Gastrocnemius medialis (tissue), 4 donors: ENCODE measurements around the gene CTSE. TPM values are rescaled to one million over a fixed set of nuclear protein-coding genes. Genes with fewer than 3 reads are reported as not detected.
"Not testable (repeated sequence)": the region's sequence is repeated elsewhere in the genome, so short reads cannot be mapped to it uniquely, and the experiment has no call there.

Source experiments
- ATAC-seq, 2 donors: fragments of 150-250 bp; one replicate each; pipeline ENCODE4 v1.9.1; 2016
- DNase-seq, 2 donors: peaks; one replicate each; pipeline ENCODE4 v3.0.0-alpha.2; 2019
- H3K27ac ChIP-seq, 4 donors: fragments of 200-600 bp; sonication (generic); 1 replicate in 1 of 4; 2 replicates in 3 of 4; pipeline ENCODE4 v1.5.1; 2016 to 2018; ENCODE audit warnings: mild to moderate bottlenecking in 2 of 4, moderate library complexity in 1 of 4
- H3K27me3 ChIP-seq, 3 donors: fragments of 200-600 bp; sonication (generic) in 2 of 3; 1 replicate in 1 of 3; 2 replicates in 2 of 3; pipeline versions ENCODE4 v1.5.1 to v1.6.0; 2016 to 2019; ENCODE audit warnings: mild to moderate bottlenecking in 1 of 3, moderate library complexity in 1 of 3
- H3K36me3 ChIP-seq, 2 donors: fragments of 200-600 bp; sonication (generic) in 1 of 2; one replicate each; pipeline ENCODE4 v1.5.1; 2017 to 2018
- H3K4me1 ChIP-seq, 2 donors: fragments of 200-600 bp; sonication (generic) in 1 of 2; one replicate each; pipeline ENCODE4 v1.5.1; 2016 to 2017; ENCODE audit warnings: mild to moderate bottlenecking in 2 of 2
- H3K4me3 ChIP-seq, 4 donors: fragments of 200-600 bp; sonication (generic) in 3 of 4; 1 replicate in 1 of 4; 2 replicates in 3 of 4; pipeline ENCODE4 v1.5.1; 2016 to 2019; ENCODE audit warnings: mild to moderate bottlenecking in 2 of 4
- H3K9me3 ChIP-seq, 3 donors: fragments of 200-600 bp; sonication (generic) in 2 of 3; 1 replicate in 1 of 3; 2 replicates in 2 of 3; pipeline ENCODE4 v1.5.1; 2016 to 2019
- POLR2A ChIP-seq, 2 donors: fragments of 450-650 bp; IDR thresholded peaks; one replicate each; pipeline ENCODE4 v1.6.1; 2017; ENCODE audit warnings: antibody characterized with exemption in 2 of 2, mild to moderate bottlenecking in 2 of 2, moderate library complexity in 2 of 2
- in situ Hi-C, 4 donors: fragments of 200-750 bp; cut with MboI; loops; one replicate each; pipeline versions ENCODE4 v1.15.0 to v1.8.0; 2017; ENCODE audit warnings: low sequenced_read_pairs in 4 of 4
- intact Hi-C: fragments of 100-400 bp; cut with DNase I; formaldehyde crosslinking; loops from one replicate; pipeline ENCODE4 v1.15.1; 2023; ENCODE audit warnings: low total_unique reads
- total RNA-seq, 4 donors: library from RNA; depleted of rRNA; stranded (reverse); fragments of >200 nt; gene quantifications; one replicate each; pipeline versions ENCODE4 v1.1.0 to v1.2.3, GENCODE V29; 2016
- TF ChIP-seq, protein P1 (sequence below), 5 experiments: fragments of 450-650 bp in 3 of 5; fragments of 200-600 bp in 2 of 5; sonication (generic) in 2 of 5; IDR thresholded peaks in 4 of 5; conservative IDR thresholded peaks in 1 of 5; 1 replicate in 4 of 5; 2 replicates in 1 of 5; pipeline ENCODE4 v1.5.1; 2016 to 2019; ENCODE audit warnings: antibody characterized with exemption in 5 of 5, mild to moderate bottlenecking in 3 of 5, moderate library complexity in 3 of 5

Gene CTSE
- total RNA-seq, 4 donors from 2014 or later: not detected

DNA sequence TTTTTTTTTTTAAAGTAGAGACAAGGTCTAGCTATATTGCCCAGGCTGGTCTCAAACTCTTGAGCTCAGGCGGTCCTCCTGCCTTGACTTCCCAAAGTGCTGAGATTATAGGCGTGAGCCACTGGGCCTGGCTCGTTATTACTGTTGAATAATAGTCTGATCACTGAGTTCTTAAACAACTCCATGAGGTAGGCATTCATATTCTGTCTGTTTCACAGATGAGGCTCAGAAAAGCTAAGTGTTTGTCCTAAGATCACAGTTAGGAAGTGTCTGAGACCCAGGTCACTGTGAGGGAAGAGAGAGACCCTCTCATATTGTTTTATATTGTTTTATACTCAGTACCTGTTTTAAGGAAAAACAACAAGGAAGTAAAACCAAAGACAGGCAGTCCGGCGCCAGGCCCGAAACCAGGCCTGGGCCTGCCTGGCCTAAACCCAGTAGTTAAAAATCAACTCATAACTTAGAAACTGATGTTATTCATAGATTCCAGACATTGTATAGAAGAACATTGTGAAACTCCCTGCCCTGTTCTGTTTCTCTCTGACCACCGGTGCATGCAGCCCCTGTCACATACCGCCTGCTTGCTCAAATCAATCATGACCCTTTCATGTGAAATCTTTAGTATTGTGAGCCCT, 28.7 kb upstream of the CTSE start:
- DNase-seq, H3K4me1 ChIP-seq, H3K4me3 ChIP-seq, ATAC-seq, H3K27ac ChIP-seq, intact Hi-C loops, H3K27me3 ChIP-seq, in situ Hi-C loops, H3K36me3 ChIP-seq, H3K9me3 ChIP-seq: not testable (repeated sequence)

- no peaks in the 10 kb centered on the region for H3K4me1 ChIP-seq
- no peak for DNase-seq
- in situ Hi-C loops: no loop called here
These were observed 27.1 kb upstream of the CTSE start for GRCh38 chr1:206050655-206051235.

GRCh38 chr1:206049919-206050600, 26.4 kb upstream of the CTSE start:
- ATAC-seq (no peak), DNase-seq (no peak)
- Histone ChIP-seq H3K4me1 (no peaks in the 10 kb centered on the region), H3K27me3 (no peaks in the 10 kb centered on the region), H3K4me3 (no peak overlapping the region), H3K36me3 (no peaks in the 10 kb centered on the region), H3K27ac (no peak overlapping the region), H3K9me3 (no peaks in the 10 kb centered on the region)
- in situ Hi-C loops: no loop called here
- intact Hi-C loops: no loop called here
- no peak for TF ChIP-seq POLR2A (IDR thresholded peaks at IDR 0.05)
- TF ChIP-seq, protein P1, sequence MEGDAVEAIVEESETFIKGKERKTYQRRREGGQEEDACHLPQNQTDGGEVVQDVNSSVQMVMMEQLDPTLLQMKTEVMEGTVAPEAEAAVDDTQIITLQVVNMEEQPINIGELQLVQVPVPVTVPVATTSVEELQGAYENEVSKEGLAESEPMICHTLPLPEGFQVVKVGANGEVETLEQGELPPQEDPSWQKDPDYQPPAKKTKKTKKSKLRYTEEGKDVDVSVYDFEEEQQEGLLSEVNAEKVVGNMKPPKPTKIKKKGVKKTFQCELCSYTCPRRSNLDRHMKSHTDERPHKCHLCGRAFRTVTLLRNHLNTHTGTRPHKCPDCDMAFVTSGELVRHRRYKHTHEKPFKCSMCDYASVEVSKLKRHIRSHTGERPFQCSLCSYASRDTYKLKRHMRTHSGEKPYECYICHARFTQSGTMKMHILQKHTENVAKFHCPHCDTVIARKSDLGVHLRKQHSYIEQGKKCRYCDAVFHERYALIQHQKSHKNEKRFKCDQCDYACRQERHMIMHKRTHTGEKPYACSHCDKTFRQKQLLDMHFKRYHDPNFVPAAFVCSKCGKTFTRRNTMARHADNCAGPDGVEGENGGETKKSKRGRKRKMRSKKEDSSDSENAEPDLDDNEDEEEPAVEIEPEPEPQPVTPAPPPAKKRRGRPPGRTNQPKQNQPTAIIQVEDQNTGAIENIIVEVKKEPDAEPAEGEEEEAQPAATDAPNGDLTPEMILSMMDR (IDR thresholded peaks at IDR 0.05 in 4 of 5, conservative IDR thresholded peaks at IDR 0.05 in 1 of 5): no peak

More at GRCh38 chr1:206050655-206051235, 27.1 kb upstream of the CTSE start:
- no peaks in the 10 kb centered on the region for H3K36me3 ChIP-seq
- no peak overlapping the region for H3K27ac ChIP-seq
- TF ChIP-seq, protein P1 (IDR thresholded peaks at IDR 0.05 in 4 of 5, conservative IDR thresholded peaks at IDR 0.05 in 1 of 5): no peak
- no peak for TF ChIP-seq POLR2A (IDR thresholded peaks at IDR 0.05)
- no peaks in the 10 kb centered on the region for H3K9me3 ChIP-seq
- intact Hi-C loops: no loop called here
- no peaks in the 10 kb centered on the region for H3K27me3 ChIP-seq
- ATAC-seq: no peak
- no peak overlapping the region for H3K4me3 ChIP-seq

- Histone ChIP-seq H3K36me3 (no peaks in the 10 kb centered on the region), H3K27ac (no peak overlapping the region), H3K9me3 (no peaks in the 10 kb centered on the region), H3K4me3 (no peak overlapping the region), H3K4me1 (no peaks in the 10 kb centered on the region), H3K27me3 (no peaks in the 10 kb centered on the region)
- intact Hi-C loops: no loop called here
- in situ Hi-C loops: no loop called here
- TF ChIP-seq POLR2A (IDR thresholded peaks at IDR 0.05): no peak
- TF ChIP-seq, protein P1 (IDR thresholded peaks at IDR 0.05 in 4 of 5, conservative IDR thresholded peaks at IDR 0.05 in 1 of 5): no peak
- DNase-seq (no peak), ATAC-seq (no peak)
These were observed 25.6 kb upstream of the CTSE start for GRCh38 chr1:206049293-206049692.

DNA sequence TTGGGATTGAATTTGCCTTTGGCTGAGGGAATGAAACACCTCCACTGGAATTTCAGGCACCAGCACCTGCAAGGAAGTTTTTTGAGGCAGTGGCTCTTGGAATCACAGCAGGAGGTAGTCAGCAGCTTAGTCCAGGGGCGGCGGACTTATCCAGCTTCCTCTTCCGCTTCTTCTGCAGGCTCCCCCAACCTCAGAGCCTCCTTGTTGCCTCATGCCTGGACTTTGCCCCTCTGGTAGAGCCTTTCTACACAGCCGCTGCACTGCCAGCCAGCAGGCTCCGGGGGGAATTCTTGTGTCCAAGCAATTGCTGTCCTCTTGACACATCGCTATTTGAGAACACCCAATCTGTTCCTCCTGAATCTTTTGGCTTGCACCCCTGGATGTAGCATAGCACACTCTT, 24.9 kb upstream of the CTSE start:
- Histone ChIP-seq H3K36me3 (no peaks in the 10 kb centered on the region), H3K9me3 (no peaks in the 10 kb centered on the region), H3K4me3 (no peak overlapping the region), H3K27ac (no peak overlapping the region), H3K27me3 (no peaks in the 10 kb centered on the region), H3K4me1 (no peaks in the 10 kb centered on the region)
- TF ChIP-seq POLR2A (IDR thresholded peaks at IDR 0.05): no peak
- TF ChIP-seq, protein P1 (IDR thresholded peaks at IDR 0.05 in 4 of 5, conservative IDR thresholded peaks at IDR 0.05 in 1 of 5): no peak
- ATAC-seq: no peak
- intact Hi-C loops: no loop called here
- DNase-seq: no peak
- in situ Hi-C loops: no loop called here
